Right hindlimb (tissue), 1 donor: ENCODE measurements around the gene UROC1.

ENCODE experiments used
- DNase-seq: peaks from one replicate; pipeline ENCODE4 v3.0.0-alpha.2; 2018

Gene UROC1

GRCh38 chr3:126493739-126494138, 23.8 kb downstream of the UROC1 start:
- no peak for DNase-seq

DNA sequence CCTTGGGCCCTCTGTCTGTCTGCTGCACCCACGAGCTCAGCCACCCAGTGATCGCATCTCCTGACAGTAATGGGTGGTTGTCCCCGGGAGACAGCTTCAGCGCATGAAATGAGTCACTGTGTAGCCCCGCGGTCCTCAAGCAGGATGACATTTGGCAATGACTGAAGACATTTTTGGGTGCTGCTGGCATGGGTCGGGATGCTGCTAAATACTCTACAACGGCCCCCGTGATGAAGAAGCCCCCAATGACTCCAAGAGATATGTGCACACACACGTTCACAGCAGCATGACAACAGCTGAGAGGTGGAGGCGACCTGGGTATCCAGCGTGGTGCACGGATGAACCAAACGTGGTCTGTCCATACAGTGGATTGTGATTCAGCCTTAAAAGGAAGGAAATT, 24.5 kb downstream of the UROC1 start:
- DNase-seq = no peak

- DNase-seq = no peak
These were observed 26.2 kb downstream of the UROC1 start for GRCh38 chr3:126491221-126492013.

GRCh38 chr3:126490619-126491018, 27.0 kb downstream of the UROC1 start:
- no peak for DNase-seq

DNA sequence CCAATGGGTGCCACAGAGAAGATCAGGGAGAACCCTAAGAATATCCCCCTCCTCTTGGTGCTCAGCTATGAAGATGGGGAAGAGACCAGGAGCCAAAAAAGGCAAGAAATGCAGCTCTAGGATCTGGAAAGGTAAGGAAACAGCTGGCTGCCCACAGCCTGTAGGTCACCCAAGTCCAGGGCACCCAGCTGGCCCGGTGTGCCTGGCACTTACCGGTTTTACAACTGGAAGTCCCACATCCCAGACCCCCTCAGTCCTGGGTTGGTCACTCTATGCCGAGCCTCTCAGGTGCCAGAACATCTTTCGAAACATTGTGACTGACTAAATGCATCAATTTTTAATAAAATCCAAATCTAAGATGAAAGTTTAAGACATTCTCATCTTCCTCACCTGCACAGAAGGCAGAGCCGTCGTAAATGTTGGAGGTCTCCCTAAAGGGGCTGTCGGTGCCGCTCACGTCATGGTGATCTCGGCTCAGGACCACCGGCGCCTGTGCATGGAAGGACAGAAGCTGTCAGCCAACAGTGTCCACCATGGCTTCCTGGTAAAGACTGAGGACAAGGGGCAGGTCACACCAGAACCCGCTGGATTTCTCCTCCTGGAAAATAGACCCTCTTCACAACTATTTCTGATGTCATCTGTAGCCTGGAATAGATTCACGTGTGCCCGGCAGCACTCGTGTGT, 28.5 kb downstream of the UROC1 start:
- no peak for DNase-seq

- DNase-seq = no peak
These were observed 29.4 kb downstream of the UROC1 start for GRCh38 chr3:126488185-126488584.

DNA sequence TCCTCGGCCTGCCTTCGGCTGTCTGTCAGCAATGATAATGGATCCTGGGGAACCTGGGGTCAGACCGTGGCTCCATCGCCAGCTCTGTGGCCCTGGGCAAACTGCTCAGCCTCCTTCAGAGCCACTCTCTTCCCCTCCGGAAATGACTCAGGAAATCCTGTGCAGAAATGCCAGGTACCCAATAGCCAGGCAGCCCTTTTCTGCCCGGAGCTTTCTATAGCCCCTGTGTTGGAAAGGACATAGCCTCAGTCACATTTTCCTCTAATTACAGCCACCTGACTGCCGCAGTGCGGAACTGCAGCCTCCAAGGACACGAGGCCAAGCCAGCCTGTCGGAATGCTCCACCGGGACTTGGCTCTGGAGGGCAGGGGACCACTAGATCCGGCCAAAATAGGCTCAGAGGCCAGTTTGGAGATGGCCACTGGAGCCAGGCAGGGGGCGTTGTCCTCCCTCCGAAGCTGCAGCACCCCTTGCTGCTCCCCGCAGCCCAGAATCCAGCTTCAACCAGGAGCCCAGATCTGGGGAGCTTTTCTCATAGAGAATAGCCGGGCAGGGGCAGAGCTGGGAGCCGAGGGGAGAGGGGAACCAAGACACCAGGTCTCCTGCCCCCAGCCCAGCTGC, 30.3 kb downstream of the UROC1 start:
- DNase-seq = peak; percentile 57

GRCh38 chr3:126486360-126486847, 31.2 kb downstream of the UROC1 start:
- peak; percentile 62 for DNase-seq

DNA sequence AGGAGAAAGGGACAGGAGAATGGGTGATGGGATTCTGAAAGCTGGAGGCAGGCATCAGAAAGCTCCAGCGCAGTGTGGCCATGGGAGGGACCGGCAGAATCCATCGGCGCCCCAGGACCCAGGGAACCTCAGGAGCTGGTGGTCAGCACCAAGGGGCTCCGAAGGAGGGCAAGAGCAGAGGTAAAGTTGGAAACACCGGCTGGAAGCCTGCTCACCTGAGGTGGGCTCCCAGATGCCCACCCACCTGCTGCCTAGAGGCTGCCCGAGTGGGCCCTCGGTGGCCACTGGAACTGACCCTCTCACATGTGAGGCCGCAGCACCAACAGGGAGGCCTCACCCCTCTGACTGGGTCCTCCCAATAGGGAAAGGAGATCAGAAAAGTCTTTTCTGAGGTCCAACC, 31.6 kb downstream of the UROC1 start:
- no peak for DNase-seq

GRCh38 chr3:126485176-126485897, 32.2 kb downstream of the UROC1 start:
- DNase-seq = no peak

GRCh38 chr3:126484662-126485061, 32.9 kb downstream of the UROC1 start:
- no peak for DNase-seq

DNA sequence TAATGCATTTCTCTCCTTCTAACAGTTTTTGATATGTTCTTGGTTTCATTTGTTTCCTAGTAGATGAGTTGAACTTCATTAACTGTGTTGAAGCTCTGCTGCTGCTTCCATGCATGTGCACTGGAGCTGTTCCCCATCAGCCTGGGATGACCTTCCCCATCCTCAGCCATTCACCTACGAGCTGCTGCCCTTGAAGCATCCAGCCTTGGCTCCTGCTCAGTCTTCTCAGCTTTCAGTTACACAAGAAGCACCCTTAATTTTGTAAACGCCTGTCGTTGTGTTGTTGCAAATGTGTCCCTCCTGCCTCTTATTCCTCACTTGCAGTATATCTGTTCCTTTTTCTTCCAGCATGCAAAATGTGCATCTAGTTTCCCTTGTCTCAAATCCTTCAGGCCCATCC, 33.4 kb downstream of the UROC1 start:
- no peak for DNase-seq

- DNase-seq = no peak
These were observed 34.2 kb downstream of the UROC1 start for GRCh38 chr3:126483321-126483761.

DNA sequence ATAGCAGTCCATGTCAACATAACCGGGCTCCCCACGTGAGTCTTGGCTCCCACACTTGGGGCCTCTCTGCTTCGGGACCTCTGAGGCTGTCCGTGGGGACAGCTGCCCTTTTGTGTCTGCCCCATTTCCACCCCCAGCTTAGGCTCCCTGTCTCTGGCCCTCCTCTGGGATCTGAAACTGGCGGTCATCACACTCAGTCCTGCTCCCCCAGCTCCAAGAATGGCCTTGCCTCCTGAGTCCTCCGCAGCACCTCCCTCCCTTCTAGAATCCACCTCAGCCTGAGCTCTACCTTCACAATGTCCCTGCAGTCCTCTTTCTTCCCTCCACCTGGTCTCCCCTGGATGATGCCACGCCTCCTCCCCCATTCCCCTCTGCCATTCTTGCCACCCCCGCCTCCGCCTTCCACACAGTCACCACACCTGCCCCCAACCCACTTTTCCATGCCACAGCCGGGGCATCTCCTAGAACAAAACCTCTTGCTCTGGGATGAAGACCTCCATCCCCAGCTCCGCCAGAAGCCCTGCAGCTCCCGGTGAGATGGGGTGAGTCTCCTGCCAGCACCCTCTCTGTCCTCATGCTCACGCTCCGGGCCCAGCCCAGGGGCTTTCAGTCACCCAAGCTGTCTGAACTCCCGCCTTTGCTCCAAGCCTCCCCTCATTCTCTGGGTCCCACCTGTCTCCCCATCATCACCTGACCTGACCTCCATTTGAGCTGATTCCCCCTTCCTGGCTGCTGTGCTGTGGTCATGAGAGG, 34.9 kb downstream of the UROC1 start:
- DNase-seq = no peak

GRCh38 chr3:126481808-126482502, 35.6 kb downstream of the UROC1 start:
- DNase-seq = peak; percentile 54

GRCh38 chr3:126480861-126481260, 36.7 kb downstream of the UROC1 start:
- peak; percentile 74 for DNase-seq

GRCh38 chr3:126480206-126480605, 37.4 kb downstream of the UROC1 start:
- peak; percentile 66 for DNase-seq

DNA sequence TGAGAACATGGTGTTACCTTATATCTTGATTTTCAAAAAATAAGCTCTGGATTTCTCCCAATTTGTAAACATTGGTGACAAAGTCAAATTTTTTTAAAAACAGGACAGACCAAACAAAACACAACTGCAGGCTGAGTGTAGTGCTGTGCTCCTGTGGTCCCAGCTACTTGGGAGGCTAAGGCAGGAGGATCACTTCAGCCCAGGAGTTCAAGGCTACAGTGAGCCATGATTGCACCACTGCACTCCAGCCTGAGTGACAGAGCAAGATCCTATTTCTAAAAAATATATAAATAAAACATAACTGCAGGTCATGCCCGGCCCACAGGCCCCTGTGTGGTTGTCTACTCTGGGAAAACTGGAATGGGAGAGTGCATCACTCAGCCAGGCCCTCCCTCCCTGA, 37.9 kb downstream of the UROC1 start:
- DNase-seq = no peak

DNA sequence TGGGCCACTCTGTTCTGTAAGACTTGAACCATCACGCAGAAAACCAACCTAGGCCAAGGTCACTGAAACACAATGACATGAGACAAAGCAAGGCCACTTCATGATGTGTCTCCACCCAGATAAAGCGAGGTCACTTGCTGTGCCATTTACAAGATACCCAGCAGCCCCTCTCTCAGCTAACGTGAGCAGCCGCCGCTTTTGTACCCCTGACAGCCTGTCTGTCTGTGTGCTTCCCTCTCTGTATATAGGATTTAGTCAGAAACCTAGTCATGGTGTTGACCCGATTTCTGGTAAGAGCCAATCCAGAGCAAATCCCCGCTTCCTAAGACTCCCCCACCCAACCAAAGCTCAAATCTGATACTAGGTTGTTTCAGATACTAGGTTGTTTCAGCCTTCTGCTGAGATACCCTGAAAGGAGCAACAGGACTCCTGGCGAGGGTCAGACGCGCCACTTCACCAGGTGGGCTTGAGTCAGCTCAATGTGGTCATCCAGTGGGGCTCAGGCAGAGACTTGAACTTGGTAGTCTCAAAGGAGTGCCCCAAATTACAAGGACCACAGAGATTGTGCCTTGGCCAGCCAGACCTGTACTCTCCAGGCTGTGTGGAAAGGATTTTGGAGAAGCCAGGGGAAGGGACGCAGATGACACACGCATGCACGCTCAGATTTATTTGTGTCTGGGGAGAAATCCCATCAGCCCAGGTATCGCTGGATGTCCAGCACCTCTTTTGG, 38.8 kb downstream of the UROC1 start:
- no peak for DNase-seq

- DNase-seq = no peak
These were observed 40.6 kb downstream of the UROC1 start for GRCh38 chr3:126477061-126477380.
